HG02610 (cell line): ENCODE measurements around the gene CNGA2.

Experiments used
- ATAC-seq: cut with Tn5 transposase; IDR thresholded peaks from one replicate; pipeline ENCODE4 v1.9.1; 2021; ENCODE audit warnings: mild to moderate bottlenecking, moderate library complexity; ENCODE audit not compliant: unreplicated experiment

The CNGA2 gene

GRCh38 chrX:151793886-151794285 is 59.3 kb downstream of the CNGA2 start:
- no peak for ATAC-seq
